GM12872 (cell line): ENCODE results near the gene RNF11.

Experiments used
- TF ChIP-seq, protein P1 (sequence below): IDR thresholded peaks from 3 replicates; pipeline ENCODE4 v1.5.1; 2011; ENCODE audit warnings: low read depth, mild to moderate bottlenecking, low read length, moderate library complexity; ENCODE audit not compliant: insufficient read depth

RNF11 gene

DNA sequence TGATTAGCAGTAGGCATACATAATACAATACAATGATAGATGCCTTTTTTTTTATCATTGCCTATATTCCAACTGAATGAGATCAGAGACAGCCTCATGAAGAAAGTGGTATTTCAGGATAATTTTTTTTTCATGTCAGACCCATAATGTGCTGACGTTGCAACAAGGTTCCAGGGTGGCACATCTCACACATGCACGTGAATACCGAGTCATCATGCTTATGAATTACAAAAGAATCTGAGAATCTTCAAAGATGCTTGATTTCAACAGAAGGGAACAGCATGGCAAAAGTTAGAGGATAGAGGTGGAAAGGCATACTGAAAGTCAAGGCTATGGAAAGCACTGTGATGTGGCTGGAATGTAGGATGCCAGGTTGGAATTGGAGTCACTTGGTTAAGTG is 5.0 kb upstream of the RNF11 start:
- TF ChIP-seq, protein P1, sequence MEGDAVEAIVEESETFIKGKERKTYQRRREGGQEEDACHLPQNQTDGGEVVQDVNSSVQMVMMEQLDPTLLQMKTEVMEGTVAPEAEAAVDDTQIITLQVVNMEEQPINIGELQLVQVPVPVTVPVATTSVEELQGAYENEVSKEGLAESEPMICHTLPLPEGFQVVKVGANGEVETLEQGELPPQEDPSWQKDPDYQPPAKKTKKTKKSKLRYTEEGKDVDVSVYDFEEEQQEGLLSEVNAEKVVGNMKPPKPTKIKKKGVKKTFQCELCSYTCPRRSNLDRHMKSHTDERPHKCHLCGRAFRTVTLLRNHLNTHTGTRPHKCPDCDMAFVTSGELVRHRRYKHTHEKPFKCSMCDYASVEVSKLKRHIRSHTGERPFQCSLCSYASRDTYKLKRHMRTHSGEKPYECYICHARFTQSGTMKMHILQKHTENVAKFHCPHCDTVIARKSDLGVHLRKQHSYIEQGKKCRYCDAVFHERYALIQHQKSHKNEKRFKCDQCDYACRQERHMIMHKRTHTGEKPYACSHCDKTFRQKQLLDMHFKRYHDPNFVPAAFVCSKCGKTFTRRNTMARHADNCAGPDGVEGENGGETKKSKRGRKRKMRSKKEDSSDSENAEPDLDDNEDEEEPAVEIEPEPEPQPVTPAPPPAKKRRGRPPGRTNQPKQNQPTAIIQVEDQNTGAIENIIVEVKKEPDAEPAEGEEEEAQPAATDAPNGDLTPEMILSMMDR = no peak

DNA sequence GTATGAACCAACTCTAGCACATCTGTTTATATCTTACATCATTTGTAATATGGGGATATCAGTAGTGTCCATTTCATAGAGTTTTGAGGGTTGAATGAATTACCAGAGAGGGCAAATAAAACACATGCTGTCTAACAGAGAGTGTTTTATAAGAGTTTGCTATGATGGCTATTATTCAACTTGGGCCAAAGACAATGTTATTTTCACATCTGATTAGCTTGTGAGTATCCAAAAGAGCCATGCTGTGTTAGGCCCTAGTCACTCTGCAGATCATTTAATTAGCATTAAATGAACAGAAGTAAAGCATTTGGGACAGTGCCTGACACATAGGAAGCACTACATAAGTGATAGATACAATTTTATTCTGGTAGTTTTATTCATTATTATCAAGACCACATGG is 4.2 kb upstream of the RNF11 start:
- TF ChIP-seq, protein P1 = no peak

DNA sequence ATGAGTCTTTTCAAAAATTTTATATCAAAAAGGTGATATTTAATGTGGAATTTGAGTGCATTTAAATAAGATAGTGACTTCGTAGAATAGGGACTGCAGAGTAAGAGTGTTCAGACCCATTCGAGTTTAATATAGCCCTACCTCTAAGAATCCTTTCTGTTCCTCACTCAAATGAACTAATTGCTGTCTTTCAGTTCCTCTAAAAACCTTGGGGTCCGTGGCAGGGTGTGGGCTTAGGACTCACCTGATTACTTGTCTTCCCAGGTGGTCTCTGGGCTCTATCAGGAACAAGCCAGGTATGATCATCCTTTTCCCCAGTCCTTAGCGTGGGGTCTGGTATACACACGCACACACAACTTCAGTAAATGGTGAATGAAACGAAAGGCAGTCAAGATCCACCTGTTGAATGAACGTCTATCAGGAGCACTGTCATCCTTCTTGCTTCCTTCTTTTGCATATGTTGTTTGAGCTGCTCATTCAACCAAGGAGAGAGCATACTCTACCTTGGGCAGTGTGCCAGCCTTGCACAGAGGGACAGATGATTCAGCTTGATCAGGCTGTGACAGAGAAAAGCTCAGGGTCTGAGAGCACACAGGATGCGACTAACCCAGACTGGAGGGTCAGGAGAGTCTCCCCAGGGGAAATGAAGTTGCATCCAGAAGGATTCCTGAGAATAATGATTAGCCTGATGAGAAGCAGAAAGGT is 1.2 kb upstream of the RNF11 start:
- TF ChIP-seq, protein P1 = no peak

DNA sequence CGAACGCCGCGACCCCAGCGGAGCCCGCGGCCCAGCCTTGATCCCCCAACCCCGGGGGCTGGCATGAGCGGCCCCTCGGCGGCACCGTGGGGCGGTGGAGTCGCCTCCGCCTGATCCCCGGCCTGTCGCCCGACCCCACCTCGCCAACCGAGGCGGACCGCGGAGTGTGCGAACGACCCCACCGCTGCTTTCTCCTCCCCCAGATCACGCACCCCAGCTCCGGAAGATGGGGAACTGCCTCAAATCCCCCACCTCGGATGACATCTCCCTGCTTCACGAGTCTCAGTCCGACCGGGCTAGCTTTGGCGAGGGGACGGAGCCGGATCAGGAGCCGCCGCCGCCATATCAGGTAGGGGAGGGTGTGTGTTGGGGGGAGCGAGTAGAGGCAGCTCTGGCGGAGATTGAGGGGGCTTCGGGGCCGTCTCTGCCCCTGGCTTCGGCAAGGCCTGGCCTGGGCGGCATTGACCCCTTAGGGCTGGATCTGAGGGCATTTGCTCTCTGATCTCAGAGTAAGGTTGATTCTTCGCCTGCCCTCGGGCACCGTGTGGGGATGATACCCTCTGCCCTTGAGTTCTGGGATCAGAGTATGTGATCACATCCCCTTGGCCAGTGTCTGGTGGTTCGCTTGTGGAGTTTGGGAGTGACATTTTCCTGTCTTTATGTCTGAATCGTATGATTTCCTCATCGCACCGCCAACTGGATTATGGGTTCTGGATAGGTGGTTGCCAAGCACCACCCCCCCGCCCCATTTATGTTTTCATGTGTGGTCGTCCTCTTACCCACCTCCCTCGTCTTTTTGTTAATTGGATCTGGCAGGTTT is 668 bp downstream of the RNF11 start:
- TF ChIP-seq, protein P1 = no peak

DNA sequence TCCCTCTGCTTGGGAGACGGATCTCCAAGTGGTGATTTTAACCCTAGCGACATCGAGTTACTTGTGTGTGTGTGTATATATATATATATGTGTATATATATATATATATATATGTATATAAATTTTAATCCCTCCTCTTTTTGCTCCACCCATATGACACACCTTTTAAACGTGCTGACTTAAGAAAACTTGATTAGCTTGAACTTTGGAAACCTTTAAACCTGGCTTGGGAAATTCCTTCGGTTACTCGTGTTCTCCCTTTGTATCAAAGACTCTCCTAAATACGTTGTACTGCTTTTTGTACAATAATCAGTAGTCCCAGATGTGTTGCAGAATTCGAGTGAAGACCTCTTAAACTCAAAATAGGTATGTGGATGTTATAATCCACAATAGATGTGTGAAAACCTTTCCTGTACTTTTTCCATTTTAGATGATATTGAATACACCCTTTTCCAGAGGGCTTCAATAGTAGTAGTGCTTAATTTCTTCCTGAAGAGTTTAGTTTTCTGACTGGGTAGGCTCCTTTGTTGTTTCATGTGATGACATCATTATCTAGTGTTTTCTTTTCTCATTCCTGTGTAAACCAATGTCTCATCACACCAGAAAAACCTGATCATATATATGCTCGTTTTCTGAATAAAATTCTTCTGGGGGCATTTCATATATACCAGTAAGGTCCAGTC is 1.4 kb downstream of the RNF11 start:
- TF ChIP-seq, protein P1 = no peak

DNA sequence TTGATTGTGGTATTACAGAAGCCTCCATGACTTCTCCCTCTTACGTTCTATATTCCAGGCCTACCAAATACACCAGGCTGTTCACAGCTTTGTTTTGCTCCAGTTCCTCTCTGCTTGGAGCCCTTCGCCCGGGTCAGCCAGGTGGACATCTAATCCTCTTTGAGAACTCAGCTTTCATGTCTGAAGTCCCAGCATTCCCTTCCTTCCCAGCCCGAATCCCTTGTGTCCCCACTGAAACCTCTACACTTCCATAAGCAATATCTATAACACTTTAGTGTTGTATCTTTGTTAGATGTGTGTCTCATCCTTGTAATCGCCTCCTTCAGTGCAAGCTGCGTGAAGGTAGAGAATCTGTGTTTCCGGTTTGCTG is 1.9 kb downstream of the RNF11 start:
- TF ChIP-seq, protein P1 = no peak

DNA sequence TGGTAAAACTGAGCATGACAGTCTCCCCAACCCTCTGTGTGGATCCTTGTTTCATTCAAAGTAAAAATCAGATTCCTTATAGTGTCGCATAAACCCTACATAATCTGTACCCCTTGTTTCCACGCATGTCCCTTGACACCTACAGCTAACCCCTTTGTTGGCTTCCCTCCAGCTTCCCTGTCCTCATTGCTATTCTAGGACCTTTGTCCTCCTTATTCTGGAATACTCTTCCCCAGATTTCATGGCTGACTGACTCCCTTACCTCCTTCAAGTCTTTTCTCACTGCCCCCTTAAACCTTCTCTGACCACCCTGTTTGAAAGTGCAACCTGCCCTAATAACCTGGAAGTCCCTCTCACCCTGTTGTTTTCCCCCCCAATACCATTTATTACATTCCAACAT is 4.0 kb downstream of the RNF11 start:
- TF ChIP-seq, protein P1 = no peak
